HG02840 (cell line): Measurements from ENCODE around the gene GALNTL6.

Experiments
- ATAC-seq: cut with Tn5 transposase; IDR thresholded peaks from one replicate; pipeline ENCODE4 v1.9.1; 2021; ENCODE audit warnings: mild to moderate bottlenecking, moderate library complexity, moderate number of reproducible peaks; ENCODE audit not compliant: unreplicated experiment, low FRiP score

The GALNTL6 gene

GRCh38 chr4:172173206-172173605, 360.0 kb downstream of the GALNTL6 start:
- ATAC-seq: no peak

GRCh38 chr4:172177382-172177781, 364.2 kb downstream of the GALNTL6 start:
- ATAC-seq: no peak

- no peak for ATAC-seq
Observed at GRCh38 chr4:172188248-172188988, 375.2 kb downstream of the GALNTL6 start.

GRCh38 chr4:172202480-172203076, 389.4 kb downstream of the GALNTL6 start:
- ATAC-seq: no peak

GRCh38 chr4:172207258-172207657, 394.1 kb downstream of the GALNTL6 start:
- no peak for ATAC-seq

GRCh38 chr4:172207886-172208285, 394.7 kb downstream of the GALNTL6 start:
- no peak for ATAC-seq

- ATAC-seq: no peak
Observed at GRCh38 chr4:172220679-172221078, 407.5 kb downstream of the GALNTL6 start.

- ATAC-seq: no peak
Observed at GRCh38 chr4:172225457-172225856, 412.3 kb downstream of the GALNTL6 start.

GRCh38 chr4:172232966-172233365, 419.8 kb downstream of the GALNTL6 start:
- no peak for ATAC-seq

- no peak for ATAC-seq
Observed at GRCh38 chr4:172243551-172243950, 430.3 kb downstream of the GALNTL6 start.

GRCh38 chr4:172245516-172245915, 432.3 kb downstream of the GALNTL6 start:
- ATAC-seq: no peak

GRCh38 chr4:172253409-172253808, 440.2 kb downstream of the GALNTL6 start:
- no peak for ATAC-seq

- no peak for ATAC-seq
Observed at GRCh38 chr4:172256820-172257219, 443.6 kb downstream of the GALNTL6 start.

- no peak for ATAC-seq
Observed at GRCh38 chr4:172270397-172270796, 457.2 kb downstream of the GALNTL6 start.

- ATAC-seq: no peak
Observed at GRCh38 chr4:172287117-172287516, 473.9 kb downstream of the GALNTL6 start.

- ATAC-seq: no peak
Observed at GRCh38 chr4:172305698-172306097, 492.5 kb downstream of the GALNTL6 start.

- no peak for ATAC-seq
Observed at GRCh38 chr4:172308078-172308477, 494.9 kb downstream of the GALNTL6 start.

- ATAC-seq: no peak
Observed at GRCh38 chr4:172311682-172312081, 498.5 kb downstream of the GALNTL6 start.

- no peak for ATAC-seq
Observed at GRCh38 chr4:172323288-172323687, 510.1 kb downstream of the GALNTL6 start.

GRCh38 chr4:172344308-172344938, 531.2 kb downstream of the GALNTL6 start:
- ATAC-seq: no peak

- no peak for ATAC-seq
Observed at GRCh38 chr4:172348426-172348825, 535.2 kb downstream of the GALNTL6 start.

- no peak for ATAC-seq
Observed at GRCh38 chr4:172352356-172352755, 539.2 kb downstream of the GALNTL6 start.
